Gastrocnemius medialis (tissue), 4 donors: ENCODE data around the gene MEF2C. TPM values are rescaled to one million over a fixed set of nuclear protein-coding genes. Genes with fewer than 3 reads are reported as not detected.

Experiments used
- ATAC-seq, 2 donors: fragments of 150-250 bp; one replicate each; pipeline ENCODE4 v1.9.1; 2016
- DNase-seq, 2 donors: peaks; one replicate each; pipeline ENCODE4 v3.0.0-alpha.2; 2019
- H3K27ac ChIP-seq, 4 donors: fragments of 200-600 bp; sonication (generic); 1 replicate in 1 of 4; 2 replicates in 3 of 4; pipeline ENCODE4 v1.5.1; 2016 to 2018; ENCODE audit warnings: mild to moderate bottlenecking in 2 of 4, moderate library complexity in 1 of 4
- H3K27me3 ChIP-seq, 3 donors: fragments of 200-600 bp; sonication (generic) in 2 of 3; 1 replicate in 1 of 3; 2 replicates in 2 of 3; pipeline versions ENCODE4 v1.5.1 to v1.6.0; 2016 to 2019; ENCODE audit warnings: mild to moderate bottlenecking in 1 of 3, moderate library complexity in 1 of 3
- H3K36me3 ChIP-seq, 2 donors: fragments of 200-600 bp; sonication (generic) in 1 of 2; one replicate each; pipeline ENCODE4 v1.5.1; 2017 to 2018
- H3K4me1 ChIP-seq, 2 donors: fragments of 200-600 bp; sonication (generic) in 1 of 2; one replicate each; pipeline ENCODE4 v1.5.1; 2016 to 2017; ENCODE audit warnings: mild to moderate bottlenecking in 2 of 2
- H3K4me3 ChIP-seq, 4 donors: fragments of 200-600 bp; sonication (generic) in 3 of 4; 1 replicate in 1 of 4; 2 replicates in 3 of 4; pipeline ENCODE4 v1.5.1; 2016 to 2019; ENCODE audit warnings: mild to moderate bottlenecking in 2 of 4
- H3K9me3 ChIP-seq, 3 donors: fragments of 200-600 bp; sonication (generic) in 2 of 3; 1 replicate in 1 of 3; 2 replicates in 2 of 3; pipeline ENCODE4 v1.5.1; 2016 to 2019
- CTCF ChIP-seq, 5 experiments: fragments of 450-650 bp in 3 of 5; fragments of 200-600 bp in 2 of 5; sonication (generic) in 2 of 5; IDR thresholded peaks in 4 of 5; conservative IDR thresholded peaks in 1 of 5; 1 replicate in 4 of 5; 2 replicates in 1 of 5; pipeline ENCODE4 v1.5.1; 2016 to 2019; ENCODE audit warnings: antibody characterized with exemption in 5 of 5, mild to moderate bottlenecking in 3 of 5, moderate library complexity in 3 of 5
- POLR2A ChIP-seq, 2 donors: fragments of 450-650 bp; IDR thresholded peaks; one replicate each; pipeline ENCODE4 v1.6.1; 2017; ENCODE audit warnings: antibody characterized with exemption in 2 of 2, mild to moderate bottlenecking in 2 of 2, moderate library complexity in 2 of 2
- in situ Hi-C, 4 donors: fragments of 200-750 bp; cut with MboI; loops; one replicate each; pipeline versions ENCODE4 v1.15.0 to v1.8.0; 2017; ENCODE audit warnings: low sequenced_read_pairs in 4 of 4
- intact Hi-C: fragments of 100-400 bp; cut with DNase I; formaldehyde crosslinking; loops from one replicate; pipeline ENCODE4 v1.15.1; 2023; ENCODE audit warnings: low total_unique reads
- total RNA-seq, 4 donors: library from RNA; depleted of rRNA; stranded (reverse); fragments of >200 nt; gene quantifications; one replicate each; pipeline versions ENCODE4 v1.1.0 to v1.2.3, GENCODE V29; 2016

Gene MEF2C
- total RNA-seq, 4 donors from 2014 or later, result 63.8 to 192 (median 128) TPM

- intact Hi-C loops (no loop called here), in situ Hi-C loops (no loop called here)
- DNase-seq (no peak), ATAC-seq (no peak)
- H3K4me3 ChIP-seq, result no peak overlapping the region
- no peaks in the 10 kb centered on the region for H3K27me3 ChIP-seq
- TF ChIP-seq CTCF (IDR thresholded peaks at IDR 0.05 in 4 of 5, conservative IDR thresholded peaks at IDR 0.05 in 1 of 5), result no peak
- H3K27ac ChIP-seq, result peak overlapping the region; percentile 1 to 64 (median 24)
- H3K36me3 ChIP-seq, result peaks cover 0 to 15% of the 10 kb centered on the region in 2 donors
- H3K9me3 ChIP-seq, result no peaks in the 10 kb centered on the region
- peaks cover 0 to 15% of the 10 kb centered on the region in 2 donors for H3K4me1 ChIP-seq
Observed at GRCh38 chr5:88854769-88855168, 28.2 kb downstream of the MEF2C start.

GRCh38 chr5:88847420-88847819 is 35.6 kb downstream of the MEF2C start:
- no peak for TF ChIP-seq POLR2A (IDR thresholded peaks at IDR 0.05)
- no peak for TF ChIP-seq CTCF (IDR thresholded peaks at IDR 0.05 in 4 of 5, conservative IDR thresholded peaks at IDR 0.05 in 1 of 5)
- Histone ChIP-seq H3K27me3 (no peaks in the 10 kb centered on the region), H3K4me1 (peaks cover 21 to 62% of the 10 kb centered on the region in 2 donors), H3K27ac (peak overlapping the region; percentile 50 to 90 (median 78)), H3K4me3 (no peak overlapping the region), H3K36me3 (no peaks in the 10 kb centered on the region), H3K9me3 (no peaks in the 10 kb centered on the region)
- DNase-seq, result no peak
- intact Hi-C loops (no loop called here), in situ Hi-C loops (no loop called here)
- ATAC-seq, result no peak

- H3K4me3 ChIP-seq, result no peak overlapping the region
- no peaks in the 10 kb centered on the region for H3K36me3 ChIP-seq
- H3K4me1 ChIP-seq, result peaks cover 21 to 71% of the 10 kb centered on the region in 2 donors
- no peak for DNase-seq
- TF ChIP-seq POLR2A (IDR thresholded peaks at IDR 0.05), result no peak
- no peak for TF ChIP-seq CTCF (IDR thresholded peaks at IDR 0.05 in 4 of 5, conservative IDR thresholded peaks at IDR 0.05 in 1 of 5)
- intact Hi-C loops, result no loop called here
- H3K9me3 ChIP-seq, result no peaks in the 10 kb centered on the region
- no peak for ATAC-seq
- peak overlapping the region; percentile 50 to 90 (median 78) for H3K27ac ChIP-seq
- in situ Hi-C loops, result no loop called here
- no peaks in the 10 kb centered on the region for H3K27me3 ChIP-seq
Observed at GRCh38 chr5:88846434-88846833, 36.5 kb downstream of the MEF2C start.

- Histone ChIP-seq H3K27me3 (no peaks in the 10 kb centered on the region), H3K4me3 (no peak overlapping the region), H3K27ac (peak overlapping the region; percentile 50 to 90 (median 86)), H3K9me3 (no peaks in the 10 kb centered on the region), H3K4me1 (peaks cover 29 to 69% of the 10 kb centered on the region in 2 donors), H3K36me3 (no peaks in the 10 kb centered on the region)
- ATAC-seq (no peak), DNase-seq (no peak)
- no peak for TF ChIP-seq CTCF (IDR thresholded peaks at IDR 0.05 in 4 of 5, conservative IDR thresholded peaks at IDR 0.05 in 1 of 5)
- no peak for TF ChIP-seq POLR2A (IDR thresholded peaks at IDR 0.05)
- in situ Hi-C loops (no loop called here), intact Hi-C loops (no loop called here)
Observed at GRCh38 chr5:88845081-88845697, 37.8 kb downstream of the MEF2C start.

GRCh38 chr5:88842784-88843183 is 40.2 kb downstream of the MEF2C start:
- in situ Hi-C loops (no loop called here), intact Hi-C loops (no loop called here)
- no peak for TF ChIP-seq CTCF (IDR thresholded peaks at IDR 0.05 in 4 of 5, conservative IDR thresholded peaks at IDR 0.05 in 1 of 5)
- TF ChIP-seq POLR2A (IDR thresholded peaks at IDR 0.05), result no peak
- H3K36me3 ChIP-seq, result no peaks in the 10 kb centered on the region
- no peaks in the 10 kb centered on the region for H3K27me3 ChIP-seq
- H3K4me3 ChIP-seq, result no peak overlapping the region
- H3K9me3 ChIP-seq, result no peaks in the 10 kb centered on the region
- DNase-seq, result no peak
- H3K4me1 ChIP-seq, result peaks cover 47 to 70% of the 10 kb centered on the region in 2 donors
- peak overlapping the region; percentile 84 to 90 (median 87) for H3K27ac ChIP-seq
- no peak for ATAC-seq
